ENCODE results near the gene CELSR2. TPM values are rescaled to one million over a fixed set of nuclear protein-coding genes. Genes with fewer than 3 reads are reported as not detected.
"Not testable (repeated sequence)": the region's sequence is repeated elsewhere in the genome, so short reads cannot be mapped to it uniquely, and the experiment has no call there.

Gene CELSR2
- total and polyA plus RNA-seq, 4 donors, result 1.4 to 7.9 (median 5.1) TPM

GRCh38 chr1:109301874-109302273 is 52.5 kb downstream of the CELSR2 start:
- Histone ChIP-seq H3K4me3 (no peak overlapping the region), H3K36me3 (ENCODE audit: control insufficient read depth in 4 of 4, insufficient read depth in 4 of 4, low read length in 4 of 4) (no peaks in the 10 kb centered on the region), H3K9me3 (ENCODE audit: control insufficient read depth in 4 of 4, insufficient read depth in 3 of 4, low read length in 3 of 4) (no peaks in the 10 kb centered on the region), H3K27ac (ENCODE audit: low read depth in 1 of 2, low read length in 1 of 2) (no peak overlapping the region), H3K27me3 (ENCODE audit: control insufficient read depth in 3 of 3, insufficient read depth in 3 of 3, low read length in 2 of 3) (no peaks in the 10 kb centered on the region), H3K4me1 (ENCODE audit: control insufficient read depth in 5 of 5, insufficient read depth in 5 of 5, low read length in 5 of 5) (peaks cover 4 to 59% (median 43%) of the 10 kb centered on the region in 5 donors), H3K9ac (ENCODE audit: insufficient read depth in 1 of 2, low read length in 2 of 2) (no peak overlapping the region)
- ATAC-seq (ENCODE audit: insufficient read depth, low FRiP score) (no peak), DNase-seq (no peak)
- TF ChIP-seq CTCF (IDR thresholded peaks at IDR 0.05; ENCODE audit: control extremely low read depth, extremely low read depth), result no peak
- WGBS, 2 donors, result 88 to 90% methylated on average over 5 of the region's 5 CpGs

DNA sequence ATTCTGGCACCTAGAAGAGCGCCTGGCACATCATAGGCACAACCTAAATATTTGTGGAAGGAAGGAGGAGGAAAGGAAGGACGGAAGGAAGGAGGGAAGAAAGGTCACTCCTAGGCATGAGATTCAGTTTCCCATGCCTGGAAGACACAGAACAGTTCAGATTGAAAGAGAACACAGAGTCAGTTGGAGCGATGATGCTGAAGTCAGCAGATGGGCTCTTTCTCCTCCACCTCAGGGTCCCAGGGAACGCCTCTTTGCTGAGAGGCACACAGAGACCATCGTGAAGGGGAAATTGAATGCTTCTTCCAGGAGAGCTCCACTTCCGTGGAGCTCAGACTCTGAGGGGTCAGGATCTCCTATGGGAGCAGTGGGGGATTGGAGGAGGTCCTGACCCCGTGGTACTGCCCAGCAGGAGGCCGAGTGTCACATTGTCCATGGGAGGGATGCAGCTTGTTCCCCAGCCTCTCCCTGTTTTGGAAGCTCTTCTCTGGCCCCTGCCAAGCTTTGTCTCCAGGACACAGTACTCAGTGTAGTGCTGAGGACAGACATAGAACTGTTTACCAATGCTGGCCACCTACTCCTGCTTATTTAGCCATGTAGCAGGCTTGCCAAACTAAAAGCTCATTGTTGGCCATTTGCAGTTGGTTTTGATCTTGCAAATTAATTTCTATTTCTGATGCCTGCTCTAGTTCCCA is 55.0 kb downstream of the CELSR2 start:
- Histone ChIP-seq H3K9ac (ENCODE audit: insufficient read depth in 1 of 2, low read length in 2 of 2) (no peak overlapping the region), H3K36me3 (ENCODE audit: control insufficient read depth in 4 of 4, insufficient read depth in 4 of 4, low read length in 4 of 4) (no peaks in the 10 kb centered on the region), H3K4me3 (no peak overlapping the region), H3K27ac (ENCODE audit: low read depth in 1 of 2, low read length in 1 of 2) (peak overlapping the region in 1 of 2 donors; percentile 49), H3K9me3 (ENCODE audit: control insufficient read depth in 4 of 4, insufficient read depth in 3 of 4, low read length in 3 of 4) (no peaks in the 10 kb centered on the region), H3K4me1 (ENCODE audit: control insufficient read depth in 5 of 5, insufficient read depth in 5 of 5, low read length in 5 of 5) (peaks cover 4 to 48% (median 30%) of the 10 kb centered on the region in 5 donors), H3K27me3 (ENCODE audit: control insufficient read depth in 3 of 3, insufficient read depth in 3 of 3, low read length in 2 of 3) (no peaks in the 10 kb centered on the region)
- DNase-seq (peak; percentile 75 to 91 (median 84)), ATAC-seq (ENCODE audit: insufficient read depth, low FRiP score) (no peak)
- 62 to 75% methylated on average over 8 of the region's 8 CpGs for WGBS, 2 donors
- no peak for TF ChIP-seq CTCF (IDR thresholded peaks at IDR 0.05; ENCODE audit: control extremely low read depth, extremely low read depth)

GRCh38 chr1:109305991-109306390 is 56.7 kb downstream of the CELSR2 start:
- not testable (repeated sequence) for H3K36me3 ChIP-seq (ENCODE audit: control insufficient read depth in 4 of 4, insufficient read depth in 4 of 4, low read length in 4 of 4); ATAC-seq (ENCODE audit: insufficient read depth, low FRiP score); H3K9me3 ChIP-seq (ENCODE audit: control insufficient read depth in 4 of 4, insufficient read depth in 3 of 4, low read length in 3 of 4); H3K4me3 ChIP-seq; H3K27me3 ChIP-seq (ENCODE audit: control insufficient read depth in 3 of 3, insufficient read depth in 3 of 3, low read length in 2 of 3); H3K9ac ChIP-seq (ENCODE audit: insufficient read depth in 1 of 2, low read length in 2 of 2)
- Histone ChIP-seq H3K27ac (ENCODE audit: low read depth in 1 of 2, low read length in 1 of 2) (peak overlapping the region in 1 of 2 donors; percentile 37), H3K4me1 (ENCODE audit: control insufficient read depth in 5 of 5, insufficient read depth in 5 of 5, low read length in 5 of 5) (peaks cover 4 to 33% (median 21%) of the 10 kb centered on the region in 5 donors)
- 49 to 77% methylated on average over 10 of the region's 10 CpGs for WGBS, 2 donors
- DNase-seq, result peak; percentile 29 to 51 (median 38)

DNA sequence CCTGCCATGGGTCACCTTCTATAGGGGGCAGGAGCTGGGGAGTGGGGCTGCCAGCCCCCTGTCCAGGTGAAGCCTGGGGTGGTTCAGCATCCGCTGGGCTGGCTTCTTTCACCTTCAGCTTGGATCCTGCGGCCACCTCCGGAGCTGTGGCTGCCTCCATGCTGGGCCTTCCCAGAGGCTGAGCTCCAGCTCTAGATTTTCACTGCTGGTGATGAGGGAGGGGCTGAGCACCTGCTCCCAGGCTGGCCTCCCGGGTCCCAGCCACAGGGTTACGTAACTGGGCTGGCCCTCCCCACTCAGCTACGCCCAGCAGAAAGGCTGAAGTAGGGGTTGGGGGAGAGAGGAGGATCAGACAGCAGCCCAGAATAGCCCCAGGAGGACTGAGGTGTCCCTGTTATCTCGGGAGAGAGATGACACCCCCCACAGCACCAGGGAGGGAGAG is 57.5 kb downstream of the CELSR2 start, which contains the start of gene MYBPHL:
Gene MYBPHL, minus strand, starts transcription at position 180 of the 442 bp plus-strand sequence. Its CDS starts 20 bp downstream, at position 160.
- DNase-seq, result no peak

More for the DNA sequence above, 57.5 kb downstream of the CELSR2 start, which contains the start of gene MYBPHL:
- Histone ChIP-seq H3K27ac (ENCODE audit: low read depth in 1 of 2, low read length in 1 of 2) (peak within 1 kb of the TSS in 1 of 2 donors; percentile 37), H3K4me1 (ENCODE audit: control insufficient read depth in 5 of 5, insufficient read depth in 5 of 5, low read length in 5 of 5) (peaks cover 4 to 33% (median 21%) of the 10 kb centered on the region in 5 donors), H3K4me3 (no peak within 1 kb of the TSS), H3K27me3 (ENCODE audit: control insufficient read depth in 3 of 3, insufficient read depth in 3 of 3, low read length in 2 of 3) (no peaks in the 10 kb centered on the region), H3K9me3 (ENCODE audit: control insufficient read depth in 4 of 4, insufficient read depth in 3 of 4, low read length in 3 of 4) (no peaks in the 10 kb centered on the region), H3K36me3 (ENCODE audit: control insufficient read depth in 4 of 4, insufficient read depth in 4 of 4, low read length in 4 of 4) (peaks cover 0 to 4% (median 0%) of the 10 kb centered on the region in 4 donors), H3K9ac (ENCODE audit: insufficient read depth in 1 of 2, low read length in 2 of 2) (no peak within 1 kb of the TSS)
- 63 to 68% methylated on average over 7 of the region's 7 CpGs for WGBS, 2 donors
- TF ChIP-seq CTCF (IDR thresholded peaks at IDR 0.05; ENCODE audit: control extremely low read depth, extremely low read depth), result no peak
- ATAC-seq (ENCODE audit: insufficient read depth, low FRiP score), result no peak
